ENCODE data around the gene RIPPLY2.

Gene RIPPLY2

DNA sequence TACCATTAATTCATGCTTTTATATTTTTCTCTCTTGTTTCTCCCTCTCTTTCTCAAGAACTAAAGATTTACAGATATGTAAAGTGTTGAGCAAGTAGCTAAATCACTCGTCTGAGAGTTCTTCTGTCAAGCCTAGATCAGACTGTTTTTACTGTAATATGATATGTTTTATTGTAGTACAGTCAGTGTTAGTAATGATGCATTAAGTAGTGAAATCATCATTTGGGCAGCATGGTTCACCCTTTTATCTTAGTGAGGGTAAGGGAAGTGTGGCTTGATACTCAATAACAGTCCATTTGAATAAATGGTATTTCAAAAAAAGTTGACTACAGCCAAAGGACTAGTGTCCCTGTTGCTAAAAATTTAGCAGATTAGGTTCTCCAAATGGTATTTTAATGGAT lies 15.5 kb downstream of the RIPPLY2 start:
- Histone ChIP-seq H3K27ac (ENCODE audit: insufficient read depth in 1 of 2, low read depth in 1 of 2, low read length in 2 of 2, poor library complexity in 1 of 2, severe bottlenecking in 2 of 2) (no peak overlapping the region), H3K36me3 (ENCODE audit: control insufficient read depth in 4 of 4, insufficient read depth in 4 of 4, low read length in 3 of 4) (peaks cover 9 to 43% (median 27%) of the 10 kb centered on the region in 4 experiments), H3K4me3 (ENCODE audit: control insufficient read depth in 1 of 7, extremely low read depth in 1 of 7, insufficient read depth in 4 of 7, low read depth in 2 of 7, low read length in 6 of 7) (no peak overlapping the region), H3K9me3 (ENCODE audit: control extremely low read depth in 1 of 5, control insufficient read depth in 4 of 5, insufficient read depth in 2 of 5, low read depth in 1 of 5, low read length in 4 of 5) (peaks cover 0 to 10% (median 0%) of the 10 kb centered on the region in 5 experiments), H3K27me3 (replicated peaks in 2 of 5; ENCODE audit: control insufficient read depth in 4 of 5, insufficient read depth in 5 of 5, low read length in 4 of 5) (no peaks in the 10 kb centered on the region), H3K4me1 (ENCODE audit: control extremely low read depth in 1 of 4, control insufficient read depth in 4 of 4, insufficient read depth in 4 of 4, low read length in 3 of 4) (peaks cover 2 to 10% (median 4%) of the 10 kb centered on the region in 4 experiments)
- WGBS (ENCODE audit: insufficient coverage) = no CpG with 5 or more reads among the region's 1 CpG
- POLR2A ChIA-PET = no interaction called here
- DNase-seq = no peak
- CTCF ChIA-PET = no interaction called here

GRCh38 chr6:83870649-83871048 lies 17.5 kb downstream of the RIPPLY2 start:
- 100% methylated on average over 1 of the region's 4 CpGs for WGBS (ENCODE audit: insufficient coverage)
- H3K4me3 ChIP-seq (ENCODE audit: control insufficient read depth in 1 of 7, extremely low read depth in 1 of 7, insufficient read depth in 4 of 7, low read depth in 2 of 7, low read length in 6 of 7) = no peak overlapping the region
- peaks cover 0 to 10% (median 0%) of the 10 kb centered on the region in 5 experiments for H3K9me3 ChIP-seq (ENCODE audit: control extremely low read depth in 1 of 5, control insufficient read depth in 4 of 5, insufficient read depth in 2 of 5, low read depth in 1 of 5, low read length in 4 of 5)
- H3K27me3 ChIP-seq (replicated peaks in 2 of 5; ENCODE audit: control insufficient read depth in 4 of 5, insufficient read depth in 5 of 5, low read length in 4 of 5) = no peaks in the 10 kb centered on the region
- no peak for DNase-seq
- H3K4me1 ChIP-seq (ENCODE audit: control extremely low read depth in 1 of 4, control insufficient read depth in 4 of 4, insufficient read depth in 4 of 4, low read length in 3 of 4) = peaks cover 4 to 25% (median 10%) of the 10 kb centered on the region in 4 experiments
- peaks cover 9 to 27% (median 18%) of the 10 kb centered on the region in 4 experiments for H3K36me3 ChIP-seq (ENCODE audit: control insufficient read depth in 4 of 4, insufficient read depth in 4 of 4, low read length in 3 of 4)
- CTCF ChIA-PET = interaction anchor here (1.3 to 1.8 kb wide), 2 partner anchors 9 to 10 kb away, joined by 4 to 5 read pairs; partner anchors contain the start of gene CYB5R4
- no peak overlapping the region for H3K27ac ChIP-seq (ENCODE audit: insufficient read depth in 1 of 2, low read depth in 1 of 2, low read length in 2 of 2, poor library complexity in 1 of 2, severe bottlenecking in 2 of 2)
- POLR2A ChIA-PET = no interaction called here

- peaks cover 4 to 25% (median 10%) of the 10 kb centered on the region in 4 experiments for H3K4me1 ChIP-seq (ENCODE audit: control extremely low read depth in 1 of 4, control insufficient read depth in 4 of 4, insufficient read depth in 4 of 4, low read length in 3 of 4)
- ChIA-PET CTCF (interaction anchor here (1.2 to 1.7 kb wide), 2 partner anchors 15 to 348 kb away, joined by 3 read pairs; no protein-coding TSS in a partner anchor), POLR2A (no interaction called here)
- peaks cover 0 to 4% (median 0%) of the 10 kb centered on the region in 5 experiments for H3K9me3 ChIP-seq (ENCODE audit: control extremely low read depth in 1 of 5, control insufficient read depth in 4 of 5, insufficient read depth in 2 of 5, low read depth in 1 of 5, low read length in 4 of 5)
- 100% methylated on average over 1 of the region's 3 CpGs for WGBS (ENCODE audit: insufficient coverage)
- H3K4me3 ChIP-seq (ENCODE audit: control insufficient read depth in 1 of 7, extremely low read depth in 1 of 7, insufficient read depth in 4 of 7, low read depth in 2 of 7, low read length in 6 of 7) = no peak overlapping the region
- no peak overlapping the region for H3K27ac ChIP-seq (ENCODE audit: insufficient read depth in 1 of 2, low read depth in 1 of 2, low read length in 2 of 2, poor library complexity in 1 of 2, severe bottlenecking in 2 of 2)
- no peaks in the 10 kb centered on the region for H3K27me3 ChIP-seq (replicated peaks in 2 of 5; ENCODE audit: control insufficient read depth in 4 of 5, insufficient read depth in 5 of 5, low read length in 4 of 5)
- peak in 2 of 3 donors; percentile 30 to 40 for DNase-seq
- H3K36me3 ChIP-seq (ENCODE audit: control insufficient read depth in 4 of 4, insufficient read depth in 4 of 4, low read length in 3 of 4) = peaks cover 4 to 10% (median 7%) of the 10 kb centered on the region in 4 experiments
These were observed 19.4 kb downstream of the RIPPLY2 start for GRCh38 chr6:83872386-83873118.

DNA sequence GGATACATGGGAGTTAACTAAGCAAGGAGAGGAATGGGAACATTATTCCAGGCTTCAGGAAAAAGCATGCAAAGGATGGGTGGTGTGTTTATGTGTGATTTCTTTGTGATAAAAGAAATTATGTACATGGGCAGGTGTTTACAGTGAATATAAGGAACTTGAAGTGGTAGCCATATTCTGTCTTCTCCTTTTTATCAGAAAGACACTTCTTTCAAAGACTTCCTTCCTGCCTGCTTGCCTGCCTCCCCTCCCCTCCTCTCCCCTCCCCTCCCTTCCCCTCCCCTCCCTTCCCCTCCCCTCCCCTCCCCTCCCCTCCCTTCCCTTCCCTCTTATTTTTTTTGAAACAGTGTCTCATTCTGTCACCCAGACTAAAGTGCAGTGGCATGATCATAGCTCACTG lies 20.7 kb downstream of the RIPPLY2 start:
- H3K27me3 ChIP-seq (replicated peaks in 2 of 5; ENCODE audit: control insufficient read depth in 4 of 5, insufficient read depth in 5 of 5, low read length in 4 of 5) = no peaks in the 10 kb centered on the region
- H3K4me3 ChIP-seq (ENCODE audit: control insufficient read depth in 1 of 7, extremely low read depth in 1 of 7, insufficient read depth in 4 of 7, low read depth in 2 of 7, low read length in 6 of 7) = peak overlapping the region in 2 of 7 experiments; percentile 28 to 45
- H3K27ac ChIP-seq (ENCODE audit: insufficient read depth in 1 of 2, low read depth in 1 of 2, low read length in 2 of 2, poor library complexity in 1 of 2, severe bottlenecking in 2 of 2) = no peak overlapping the region
- ChIA-PET CTCF (interaction anchor here (0.6 kb wide), 1 partner anchor 259 kb away, joined by 3 read pairs; no protein-coding TSS in a partner anchor), POLR2A (no interaction called here)
- peaks cover 0 to 4% (median 2%) of the 10 kb centered on the region in 4 experiments for H3K36me3 ChIP-seq (ENCODE audit: control insufficient read depth in 4 of 4, insufficient read depth in 4 of 4, low read length in 3 of 4)
- H3K9me3 ChIP-seq (ENCODE audit: control extremely low read depth in 1 of 5, control insufficient read depth in 4 of 5, insufficient read depth in 2 of 5, low read depth in 1 of 5, low read length in 4 of 5) = no peaks in the 10 kb centered on the region
- H3K4me1 ChIP-seq (ENCODE audit: control extremely low read depth in 1 of 4, control insufficient read depth in 4 of 4, insufficient read depth in 4 of 4, low read length in 3 of 4) = peaks cover 4 to 25% (median 10%) of the 10 kb centered on the region in 4 experiments
- peak; percentile 50 to 83 (median 75) for DNase-seq

DNA sequence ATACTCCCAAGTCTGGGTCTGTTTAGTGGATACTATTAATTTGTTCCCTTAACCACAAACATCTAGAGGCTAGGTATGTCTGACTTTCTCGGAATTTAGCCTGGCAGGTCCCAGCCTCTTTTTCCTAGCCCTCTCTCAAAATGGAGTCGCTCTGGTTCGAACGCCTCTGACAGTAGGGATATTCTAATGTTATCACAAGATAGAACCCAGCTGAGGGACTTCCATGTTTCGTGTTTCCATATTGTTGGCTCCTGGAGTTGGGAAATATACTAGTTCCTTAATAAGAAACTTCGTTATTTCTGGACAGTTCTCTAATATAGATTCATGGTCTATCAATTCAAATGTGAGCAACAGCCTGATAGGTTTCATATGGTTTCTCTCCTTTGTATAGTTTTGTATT lies 22.7 kb downstream of the RIPPLY2 start:
- CTCF ChIA-PET = interaction anchor here (1.9 kb wide), 1 partner anchor 9 kb away, joined by 8 read pairs; no protein-coding TSS in a partner anchor
- H3K27ac ChIP-seq (ENCODE audit: insufficient read depth in 1 of 2, low read depth in 1 of 2, low read length in 2 of 2, poor library complexity in 1 of 2, severe bottlenecking in 2 of 2) = no peak overlapping the region
- no peak for DNase-seq
- no peaks in the 10 kb centered on the region for H3K27me3 ChIP-seq (replicated peaks in 2 of 5; ENCODE audit: control insufficient read depth in 4 of 5, insufficient read depth in 5 of 5, low read length in 4 of 5)
- no peaks in the 10 kb centered on the region for H3K9me3 ChIP-seq (ENCODE audit: control extremely low read depth in 1 of 5, control insufficient read depth in 4 of 5, insufficient read depth in 2 of 5, low read depth in 1 of 5, low read length in 4 of 5)
- H3K4me1 ChIP-seq (ENCODE audit: control extremely low read depth in 1 of 4, control insufficient read depth in 4 of 4, insufficient read depth in 4 of 4, low read length in 3 of 4) = peaks cover 4 to 25% (median 10%) of the 10 kb centered on the region in 4 experiments
- WGBS (ENCODE audit: insufficient coverage) = 90% methylated on average over 2 of the region's 6 CpGs
- no peak overlapping the region for H3K4me3 ChIP-seq (ENCODE audit: control insufficient read depth in 1 of 7, extremely low read depth in 1 of 7, insufficient read depth in 4 of 7, low read depth in 2 of 7, low read length in 6 of 7)
- POLR2A ChIA-PET = interaction anchor here (0.6 kb wide), 1 partner anchor 348 kb away, joined by 3 read pairs; no protein-coding TSS in a partner anchor
- peaks cover 0 to 2% (median 0%) of the 10 kb centered on the region in 4 experiments for H3K36me3 ChIP-seq (ENCODE audit: control insufficient read depth in 4 of 4, insufficient read depth in 4 of 4, low read length in 3 of 4)

GRCh38 chr6:83878902-83879644 lies 25.9 kb downstream of the RIPPLY2 start:
- no peak for DNase-seq
- peaks cover 0 to 2% (median 0%) of the 10 kb centered on the region in 4 experiments for H3K36me3 ChIP-seq (ENCODE audit: control insufficient read depth in 4 of 4, insufficient read depth in 4 of 4, low read length in 3 of 4)
- POLR2A ChIA-PET = no interaction called here
- H3K27ac ChIP-seq (ENCODE audit: insufficient read depth in 1 of 2, low read depth in 1 of 2, low read length in 2 of 2, poor library complexity in 1 of 2, severe bottlenecking in 2 of 2) = no peak overlapping the region
- CTCF ChIA-PET = interaction anchor here (1.0 to 1.6 kb wide), 3 partner anchors 19 to 378 kb away, joined by 3 to 8 read pairs (median 3); partner anchors contain the start of gene CEP162
- WGBS (ENCODE audit: insufficient coverage) = 93% methylated on average over 3 of the region's 4 CpGs
- no peak overlapping the region for H3K4me3 ChIP-seq (ENCODE audit: control insufficient read depth in 1 of 7, extremely low read depth in 1 of 7, insufficient read depth in 4 of 7, low read depth in 2 of 7, low read length in 6 of 7)
- peaks cover 0 to 12% (median 5%) of the 10 kb centered on the region in 4 experiments for H3K4me1 ChIP-seq (ENCODE audit: control extremely low read depth in 1 of 4, control insufficient read depth in 4 of 4, insufficient read depth in 4 of 4, low read length in 3 of 4)
- H3K27me3 ChIP-seq (replicated peaks in 2 of 5; ENCODE audit: control insufficient read depth in 4 of 5, insufficient read depth in 5 of 5, low read length in 4 of 5) = no peaks in the 10 kb centered on the region
- no peaks in the 10 kb centered on the region for H3K9me3 ChIP-seq (ENCODE audit: control extremely low read depth in 1 of 5, control insufficient read depth in 4 of 5, insufficient read depth in 2 of 5, low read depth in 1 of 5, low read length in 4 of 5)
